ENCODE measurements around the gene IGLL1. TPM values are rescaled to one million over a fixed set of nuclear protein-coding genes. Genes with fewer than 3 reads are reported as not detected.

IGLL1 gene
- total and polyA plus RNA-seq, 2 experiments from 2014 or later: not detected

GRCh38 chr22:23556026-23556620 is 24.0 kb downstream of the IGLL1 start:
- Histone ChIP-seq H3K4me3 (no peak overlapping the region), H3K4me1 (ENCODE audit: insufficient read depth) (no peaks in the 10 kb centered on the region), H3K36me3 (ENCODE audit: insufficient read depth) (no peaks in the 10 kb centered on the region), H3K27ac (ENCODE audit: low read depth) (no peak overlapping the region), H3K79me2 (replicated peaks; ENCODE audit: insufficient read depth) (no peaks in the 10 kb centered on the region), H3K27me3 (ENCODE audit: insufficient read depth) (no peaks in the 10 kb centered on the region), H3K9me2 (ENCODE audit: insufficient read depth) (0 out of 2 replicates have a peak, but pooled peaks cover 3% of the 10 kb centered on the region), H4K20me1 (replicated peaks; ENCODE audit: insufficient read depth) (no peaks in the 10 kb centered on the region), H2AFZ (no peak overlapping the region), H3F3A (replicated peaks; ENCODE audit: low read depth) (no peaks in the 10 kb centered on the region), H3K4me2 (no peak overlapping the region)
- Mint-ChIP-seq H3K36me3 (ENCODE audit: low read depth) (no peaks in the 10 kb centered on the region), H3K27me3 (ENCODE audit: insufficient read depth, low read depth, poor library complexity) (peaks cover 14% of the 10 kb centered on the region), H3K9me3 (0 out of 3 replicates have a peak, but pooled peaks cover under 1% of the 10 kb centered on the region), H3K27ac (no peak overlapping the region), H3K4me3 (no peak overlapping the region), H3K4me1 (peaks cover 7% of the 10 kb centered on the region; the same call in 2 of the 3 replicates)
- no peak for TF ChIP-seq CTCF (conservative IDR thresholded peaks at IDR 0.05; ENCODE audit: low read depth in 2 of 2)
- no peak for TF ChIP-seq EZH2phosphoT487 (IDR thresholded peaks at IDR 0.05; ENCODE audit: unreplicated experiment)
- no peak for TF ChIP-seq ZNF114 (CRISPR knock-in tag; IDR thresholded peaks at IDR 0.05)
- TF ChIP-seq CREB1 (CRISPR knock-in tag; IDR thresholded peaks at IDR 0.05; ENCODE audit: low read depth): no peak
- TF ChIP-seq STAT1 (IDR thresholded peaks at IDR 0.05; ENCODE audit: unreplicated experiment): no peak
- ATAC-seq (peak; percentile 52), DNase-seq (ENCODE audit: low spot score) (no peak)

GRCh38 chr22:23555118-23555517 is 25.0 kb downstream of the IGLL1 start:
- peaks cover 7% of the 10 kb centered on the region; the same call in 2 of the 3 replicates for H3K4me1 Mint-ChIP-seq
- H3K27ac Mint-ChIP-seq: no peak overlapping the region
- Histone ChIP-seq H3K27ac (ENCODE audit: low read depth) (no peak overlapping the region), H3K4me2 (no peak overlapping the region), H2AFZ (no peak overlapping the region), H3F3A (replicated peaks; ENCODE audit: low read depth) (no peaks in the 10 kb centered on the region), H3K27me3 (ENCODE audit: insufficient read depth) (no peaks in the 10 kb centered on the region), H4K20me1 (replicated peaks; ENCODE audit: insufficient read depth) (no peaks in the 10 kb centered on the region), H3K4me1 (ENCODE audit: insufficient read depth) (no peaks in the 10 kb centered on the region), H3K79me2 (replicated peaks; ENCODE audit: insufficient read depth) (no peaks in the 10 kb centered on the region), H3K4me3 (no peak overlapping the region), H3K36me3 (ENCODE audit: insufficient read depth) (no peaks in the 10 kb centered on the region), H3K9me2 (ENCODE audit: insufficient read depth) (peaks cover 9% of the 10 kb centered on the region; the same call in 1 of the 2 replicates)
- no peaks in the 10 kb centered on the region for H3K9me3 Mint-ChIP-seq
- no peak for DNase-seq (ENCODE audit: low spot score)
- H3K27me3 Mint-ChIP-seq (ENCODE audit: insufficient read depth, low read depth, poor library complexity): peaks cover 14% of the 10 kb centered on the region
- no peak overlapping the region for H3K4me3 Mint-ChIP-seq
- ATAC-seq: no peak
- H3K36me3 Mint-ChIP-seq (ENCODE audit: low read depth): no peaks in the 10 kb centered on the region
- TF ChIP-seq EZH2phosphoT487 (IDR thresholded peaks at IDR 0.05; ENCODE audit: unreplicated experiment): no peak
- TF ChIP-seq JUNB (IDR thresholded peaks at IDR 0.05; ENCODE audit: unreplicated experiment): no peak
- TF ChIP-seq CTCF (conservative IDR thresholded peaks at IDR 0.05; ENCODE audit: low read depth in 2 of 2): no peak
- TF ChIP-seq ETS1 (IDR thresholded peaks at IDR 0.05): no peak
- no peak for TF ChIP-seq ZNF114 (CRISPR knock-in tag; IDR thresholded peaks at IDR 0.05)
- no peak for TF ChIP-seq NANOG (IDR thresholded peaks at IDR 0.05; ENCODE audit: borderline replicate concordance)
- TF ChIP-seq POLR2AphosphoS5 (IDR thresholded peaks at IDR 0.05; ENCODE audit: low read depth): no peak
- no peak for TF ChIP-seq EZH2 (IDR thresholded peaks at IDR 0.05; ENCODE audit: low read depth, unreplicated experiment)
- no peak for TF ChIP-seq REST (IDR thresholded peaks at IDR 0.05; ENCODE audit: unreplicated experiment)

Measured in GM23338 (cell line).